NAMALWA (cell line): Measurements from ENCODE around the gene FRYL.
"Not testable (repeated sequence)": the region's sequence is repeated elsewhere in the genome, so short reads cannot be mapped to it uniquely, and the experiment has no call there.

Source experiments
- DNase-seq: peaks from one replicate; pipeline ENCODE4 v3.0.0-alpha.2; 2015; ENCODE audit warnings: low spot score

The FRYL gene

GRCh38 chr4:48746608-48747362, 33.3 kb downstream of the FRYL start:
- DNase-seq = no peak

- not testable (repeated sequence) for DNase-seq
Measured at GRCh38 chr4:48745223-48745622, 34.9 kb downstream of the FRYL start.

- DNase-seq = no peak
Measured at GRCh38 chr4:48742412-48742811, 37.7 kb downstream of the FRYL start.

GRCh38 chr4:48739560-48740019, 40.5 kb downstream of the FRYL start:
- DNase-seq = no peak

- DNase-seq = no peak
Measured at GRCh38 chr4:48738856-48739255, 41.2 kb downstream of the FRYL start.

GRCh38 chr4:48728906-48729496, 51.1 kb downstream of the FRYL start:
- not testable (repeated sequence) for DNase-seq

GRCh38 chr4:48727666-48728459, 52.2 kb downstream of the FRYL start:
- no peak for DNase-seq

- DNase-seq = no peak
Measured at GRCh38 chr4:48725414-48725813, 54.7 kb downstream of the FRYL start.

- DNase-seq = no peak
Measured at GRCh38 chr4:48722509-48723446, 57.3 kb downstream of the FRYL start.

- no peak for DNase-seq
Measured at GRCh38 chr4:48720459-48720858, 59.6 kb downstream of the FRYL start.

- no peak for DNase-seq
Measured at GRCh38 chr4:48718818-48719465, 61.1 kb downstream of the FRYL start.

- DNase-seq = not testable (repeated sequence)
Measured at GRCh38 chr4:48716285-48716684, 63.8 kb downstream of the FRYL start.

GRCh38 chr4:48710446-48711209, 69.5 kb downstream of the FRYL start:
- no peak for DNase-seq

- no peak for DNase-seq
Measured at GRCh38 chr4:48709901-48710300, 70.2 kb downstream of the FRYL start.

GRCh38 chr4:48708610-48709009, 71.5 kb downstream of the FRYL start:
- DNase-seq = no peak

GRCh38 chr4:48706736-48707135, 73.3 kb downstream of the FRYL start:
- DNase-seq = no peak

GRCh38 chr4:48705609-48706008, 74.5 kb downstream of the FRYL start:
- DNase-seq = no peak

GRCh38 chr4:48704091-48704802, 75.8 kb downstream of the FRYL start:
- no peak for DNase-seq

- DNase-seq = no peak
Measured at GRCh38 chr4:48699475-48699874, 80.6 kb downstream of the FRYL start.
